PC-9 (cell line): Measurements from ENCODE around the gene USP53. TPM values are rescaled to one million over a fixed set of nuclear protein-coding genes. Genes with fewer than 3 reads are reported as not detected.

ENCODE experiments used
- BruUV-seq: library from RNA; stranded (reverse); fragments of 400-500 nt; replicated peaks from 2 replicates; lab custom pipeline; 2021; lab: Mats Ljungman, UMichigan
- CTCF ChIA-PET: fragments of 300-600 bp; sonication (Branson Sonifier 250); formaldehyde crosslinking; loops from one replicate; lab custom pipeline; 2022; ENCODE audit warnings: antibody characterized with exemption; lab: Charles Lee
- POLR2A ChIA-PET: fragments of 300-600 bp; sonication (Branson Sonifier 250); formaldehyde crosslinking; loops from one replicate; lab custom pipeline; 2022; ENCODE audit warnings: antibody characterized with exemption; ENCODE audit not compliant: unreplicated experiment; lab: Charles Lee
- DNase-seq, 2 experiments: peaks; one replicate each; pipeline versions ENCODE4 v3.0.0 to v3.0.0-alpha.2; 2015 to 2022; ENCODE audit warnings: mixed read lengths in 1 of 2
- H2AFZ ChIP-seq: fragments of 200-600 bp; sonication (generic); 2 replicates; pipeline ENCODE4 v1.8.1; 2017; ENCODE audit warnings: antibody characterized with exemption
- H3F3A ChIP-seq: fragments of 200-600 bp; sonication (generic); 2 replicates; pipeline ENCODE4 v1.8.1; 2017; ENCODE audit warnings: antibody characterized with exemption, mild to moderate bottlenecking, low read depth; ENCODE audit not compliant: insufficient read depth
- H3K27ac ChIP-seq: fragments of 200-600 bp; sonication (generic); 2 replicates; pipeline ENCODE4 v1.6.1; 2016; ENCODE audit warnings: mixed run types
- H3K27me3 ChIP-seq: fragments of 200-600 bp; sonication (generic); 2 replicates; pipeline ENCODE4 v1.6.1; 2016; ENCODE audit warnings: low read depth, mixed run types; ENCODE audit not compliant: insufficient read depth
- H3K36me3 ChIP-seq: fragments of 200-600 bp; sonication (generic); 2 replicates; pipeline ENCODE4 v1.6.1; 2016; ENCODE audit warnings: low read depth, mixed run types
- H3K4me1 ChIP-seq: fragments of 200-600 bp; sonication (generic); replicated peaks from 2 replicates; pipeline ENCODE4 v1.6.1; 2016; ENCODE audit warnings: mixed run types; ENCODE audit not compliant: insufficient read depth
- H3K4me2 ChIP-seq: fragments of 200-600 bp; sonication (generic); 2 replicates; pipeline ENCODE4 v1.6.1; 2017; ENCODE audit warnings: mixed run types
- H3K4me3 ChIP-seq: fragments of 200-600 bp; sonication (generic); 2 replicates; pipeline ENCODE4 v1.6.1; 2016; ENCODE audit warnings: mixed run types
- H3K79me2 ChIP-seq: fragments of 200-600 bp; sonication (generic); 2 replicates; pipeline ENCODE4 v1.6.1; 2017; ENCODE audit warnings: low read depth, mixed run types
- H3K9me2 ChIP-seq: fragments of 200-600 bp; sonication (generic); 2 replicates; pipeline ENCODE4 v1.8.1; 2017; ENCODE audit warnings: mild to moderate bottlenecking; ENCODE audit not compliant: insufficient read depth
- H3K9me3 ChIP-seq: fragments of 200-600 bp; sonication (generic); 2 replicates; pipeline ENCODE4 v1.8.1; 2016; ENCODE audit warnings: low read depth; ENCODE audit not compliant: insufficient read depth
- H4K20me1 ChIP-seq: fragments of 200-600 bp; sonication (generic); 2 replicates; pipeline ENCODE4 v1.8.1; 2017; ENCODE audit not compliant: insufficient read depth
- CTCF ChIP-seq: fragments of 200-600 bp; sonication (generic); conservative IDR thresholded peaks from 2 replicates; pipeline ENCODE4 v1.6.1; 2017; ENCODE audit warnings: mixed run types, antibody characterized with exemption, mild to moderate bottlenecking, moderate library complexity
- EZH2 ChIP-seq: fragments of 200-600 bp; sonication (generic); IDR thresholded peaks from 2 replicates; pipeline ENCODE4 v1.8.0; 2017; ENCODE audit warnings: antibody characterized with exemption, low read depth
- intact Hi-C: fragments of 100-400 bp; cut with micrococcal nuclease; formaldehyde crosslinking; loops from one replicate; pipeline ENCODE4 v1.10.0; 2022; ENCODE audit not compliant: unreplicated experiment
- total RNA-seq: library from RNA; stranded (reverse); gene quantifications from 2 replicates; pipeline ENCODE4 v1.2.3, GENCODE V29; 2021

Gene USP53
- total RNA-seq, 1 experiment from 2014 or later, result 19.3 TPM

GRCh38 chr4:119238068-119238722, 25.7 kb downstream of the USP53 start:
- Histone ChIP-seq H2AFZ (no peak overlapping the region), H3K79me2 (peaks cover 6% of the 10 kb centered on the region; the same call in 1 of the 2 replicates), H3K4me2 (no peak overlapping the region), H3K9me3 (no peaks in the 10 kb centered on the region), H3K27me3 (no peaks in the 10 kb centered on the region), H4K20me1 (no peaks in the 10 kb centered on the region), H3K36me3 (no peaks in the 10 kb centered on the region; the same call in 1 of the 2 replicates), H3F3A (no peaks in the 10 kb centered on the region), H3K27ac (no peak overlapping the region), H3K4me1 (no peaks in the 10 kb centered on the region), H3K9me2 (no peaks in the 10 kb centered on the region), H3K4me3 (no peak overlapping the region)
- DNase-seq, result no peak
- ChIA-PET CTCF (no interaction called here), POLR2A (no interaction called here)
- TF ChIP-seq CTCF, result no peak
- TF ChIP-seq EZH2, result no peak
- intact Hi-C loops, result no loop called here
- BruUV-seq, result no TSS peak

GRCh38 chr4:119240128-119240527, 27.6 kb downstream of the USP53 start:
- no peak for DNase-seq
- Histone ChIP-seq H3K9me3 (no peaks in the 10 kb centered on the region), H3K4me1 (no peaks in the 10 kb centered on the region), H3K9me2 (no peaks in the 10 kb centered on the region), H2AFZ (no peak overlapping the region), H4K20me1 (no peaks in the 10 kb centered on the region), H3F3A (no peaks in the 10 kb centered on the region), H3K36me3 (no peaks in the 10 kb centered on the region; the same call in 1 of the 2 replicates), H3K27ac (no peak overlapping the region), H3K4me2 (no peak overlapping the region), H3K79me2 (no peaks in the 10 kb centered on the region), H3K27me3 (no peaks in the 10 kb centered on the region), H3K4me3 (no peak overlapping the region)
- POLR2A ChIA-PET, result no interaction called here
- no TSS peak for BruUV-seq
- TF ChIP-seq EZH2 (no peak), CTCF (no peak)
- intact Hi-C loops, result loop anchor here (10.0 kb wide), 1 partner anchor 195 kb away; no protein-coding TSS in a partner anchor
- CTCF ChIA-PET, result no interaction called here

GRCh38 chr4:119240568-119240967, 28.1 kb downstream of the USP53 start:
- Histone ChIP-seq H3K4me3 (no peak overlapping the region), H3K4me2 (no peak overlapping the region), H3K79me2 (no peaks in the 10 kb centered on the region), H3K4me1 (no peaks in the 10 kb centered on the region), H3K27ac (no peak overlapping the region), H2AFZ (no peak overlapping the region), H4K20me1 (no peaks in the 10 kb centered on the region), H3F3A (no peaks in the 10 kb centered on the region), H3K9me3 (no peaks in the 10 kb centered on the region), H3K9me2 (no peaks in the 10 kb centered on the region), H3K36me3 (no peaks in the 10 kb centered on the region; the same call in 1 of the 2 replicates), H3K27me3 (no peaks in the 10 kb centered on the region)
- intact Hi-C loops, result loop anchor here (10.0 kb wide), 1 partner anchor 196 kb away; no protein-coding TSS in a partner anchor
- POLR2A ChIA-PET, result no interaction called here
- no peak for DNase-seq
- no TSS peak for BruUV-seq
- TF ChIP-seq CTCF, result no peak
- no peak for TF ChIP-seq EZH2
- CTCF ChIA-PET, result no interaction called here
